ENCODE measurements around the gene SH2D2A. TPM values are rescaled to one million over a fixed set of nuclear protein-coding genes. Genes with fewer than 3 reads are reported as not detected.

SH2D2A gene
- total and polyA plus RNA-seq, 2 experiments from 2014 or later = 0.43 TPM; not detected in 1

- DNase-seq = no peak
- 77 to 78% methylated on average over 5 of the region's 5 CpGs for WGBS, 2 experiments (ENCODE audit: low coverage in 1 of 2, low lambda C conversion rate in 2 of 2, missing lambda C conversion rate in 2 of 2)
- no peak overlapping the region for H3K27ac ChIP-seq
- peaks cover 19% of the 10 kb centered on the region for H3K4me1 ChIP-seq (ENCODE audit: insufficient read depth)
- H2AFZ ChIP-seq = no peak overlapping the region
- no peak for TF ChIP-seq EZH2phosphoT487 (IDR thresholded peaks at IDR 0.05; ENCODE audit: insufficient read depth, low read depth)
- TF ChIP-seq EZH2 (IDR thresholded peaks at IDR 0.05; ENCODE audit: insufficient read depth, poor library complexity, severe bottlenecking) = no peak
- no peaks in the 10 kb centered on the region for H3K9me3 ChIP-seq (ENCODE audit: low read depth)
- H3F3A ChIP-seq (ENCODE audit: insufficient read depth) = peaks cover 9% of the 10 kb centered on the region; the same call in 1 of the 2 replicates
- H3K36me3 ChIP-seq (ENCODE audit: low read depth) = peaks cover 8% of the 10 kb centered on the region; the same call in 1 of the 2 replicates
- H3K79me2 ChIP-seq (ENCODE audit: insufficient read depth) = peaks cover 98% of the 10 kb centered on the region
- no peaks in the 10 kb centered on the region for H3K9me2 ChIP-seq (ENCODE audit: insufficient read depth)
- in situ Hi-C loops (cut with MboI) = no loop called here
- no peak overlapping the region for H3K9ac ChIP-seq
- no peak overlapping the region for H3K4me2 ChIP-seq (ENCODE audit: unreplicated experiment)
- peaks cover 16% of the 10 kb centered on the region for H4K20me1 ChIP-seq (ENCODE audit: insufficient read depth)
- H3K4me3 ChIP-seq = no peak overlapping the region
- no peaks in the 10 kb centered on the region for H3K27me3 ChIP-seq (replicated peaks; ENCODE audit: insufficient read depth)
Observed at GRCh38 chr1:156775799-156776198, 40.8 kb downstream of the SH2D2A start.

GRCh38 chr1:156773607-156774006 is 43.0 kb downstream of the SH2D2A start:
- Histone ChIP-seq H3K27ac (no peak overlapping the region), H2AFZ (no peak overlapping the region), H3K4me1 (ENCODE audit: insufficient read depth) (peaks cover 36% of the 10 kb centered on the region), H3K36me3 (ENCODE audit: low read depth) (peaks cover 13% of the 10 kb centered on the region; the same call in 1 of the 2 replicates), H3K9me2 (ENCODE audit: insufficient read depth) (no peaks in the 10 kb centered on the region), H3K4me2 (ENCODE audit: unreplicated experiment) (no peak overlapping the region), H4K20me1 (ENCODE audit: insufficient read depth) (peaks cover 16% of the 10 kb centered on the region), H3K27me3 (replicated peaks; ENCODE audit: insufficient read depth) (no peaks in the 10 kb centered on the region), H3K79me2 (ENCODE audit: insufficient read depth) (peaks cover 98% of the 10 kb centered on the region), H3K9ac (no peak overlapping the region), H3F3A (ENCODE audit: insufficient read depth) (peaks cover 9% of the 10 kb centered on the region; the same call in 1 of the 2 replicates), H3K4me3 (no peak overlapping the region), H3K9me3 (ENCODE audit: low read depth) (no peaks in the 10 kb centered on the region)
- in situ Hi-C loops (cut with MboI) = no loop called here
- peak; percentile 15 for DNase-seq
- no peak for TF ChIP-seq EZH2phosphoT487 (IDR thresholded peaks at IDR 0.05; ENCODE audit: insufficient read depth, low read depth)
- TF ChIP-seq EZH2 (IDR thresholded peaks at IDR 0.05; ENCODE audit: insufficient read depth, poor library complexity, severe bottlenecking) = no peak
- 83 to 92% methylated on average over 3 of the region's 3 CpGs for WGBS, 2 experiments (ENCODE audit: low coverage in 1 of 2, low lambda C conversion rate in 2 of 2, missing lambda C conversion rate in 2 of 2)

GRCh38 chr1:156772728-156773497 is 43.7 kb downstream of the SH2D2A start:
- peaks cover 9% of the 10 kb centered on the region; the same call in 1 of the 2 replicates for H3F3A ChIP-seq (ENCODE audit: insufficient read depth)
- no peak overlapping the region for H3K4me2 ChIP-seq (ENCODE audit: unreplicated experiment)
- no peak for TF ChIP-seq EZH2 (IDR thresholded peaks at IDR 0.05; ENCODE audit: insufficient read depth, poor library complexity, severe bottlenecking)
- H3K9me2 ChIP-seq (ENCODE audit: insufficient read depth) = no peaks in the 10 kb centered on the region
- no peak overlapping the region for H3K9ac ChIP-seq
- WGBS, 2 experiments (ENCODE audit: low coverage in 1 of 2, low lambda C conversion rate in 2 of 2, missing lambda C conversion rate in 2 of 2) = 58 to 59% methylated on average over 9 of the region's 9 CpGs
- peaks cover 98% of the 10 kb centered on the region for H3K79me2 ChIP-seq (ENCODE audit: insufficient read depth)
- no peak for DNase-seq
- H3K27ac ChIP-seq = no peak overlapping the region
- H3K36me3 ChIP-seq (ENCODE audit: low read depth) = peaks cover 13% of the 10 kb centered on the region; the same call in 1 of the 2 replicates
- H3K4me1 ChIP-seq (ENCODE audit: insufficient read depth) = peaks cover 36% of the 10 kb centered on the region
- no peak overlapping the region for H2AFZ ChIP-seq
- no peak overlapping the region for H3K4me3 ChIP-seq
- H4K20me1 ChIP-seq (ENCODE audit: insufficient read depth) = peaks cover 16% of the 10 kb centered on the region
- no peaks in the 10 kb centered on the region for H3K27me3 ChIP-seq (replicated peaks; ENCODE audit: insufficient read depth)
- in situ Hi-C loops (cut with MboI) = no loop called here
- H3K9me3 ChIP-seq (ENCODE audit: low read depth) = no peaks in the 10 kb centered on the region

GRCh38 chr1:156772222-156772621 is 44.4 kb downstream of the SH2D2A start:
- peaks cover 9% of the 10 kb centered on the region; the same call in 1 of the 2 replicates for H3F3A ChIP-seq (ENCODE audit: insufficient read depth)
- H3K36me3 ChIP-seq (ENCODE audit: low read depth) = peaks cover 13% of the 10 kb centered on the region; the same call in 1 of the 2 replicates
- H2AFZ ChIP-seq = no peak overlapping the region
- no peak for TF ChIP-seq EZH2 (IDR thresholded peaks at IDR 0.05; ENCODE audit: insufficient read depth, poor library complexity, severe bottlenecking)
- no peak for TF ChIP-seq EZH2phosphoT487 (IDR thresholded peaks at IDR 0.05; ENCODE audit: insufficient read depth, low read depth)
- peaks cover 97% of the 10 kb centered on the region for H3K79me2 ChIP-seq (ENCODE audit: insufficient read depth)
- H3K4me1 ChIP-seq (ENCODE audit: insufficient read depth) = peaks cover 31% of the 10 kb centered on the region
- no peak overlapping the region for H3K9ac ChIP-seq
- no peak overlapping the region for H3K4me2 ChIP-seq (ENCODE audit: unreplicated experiment)
- H3K4me3 ChIP-seq = no peak overlapping the region
- in situ Hi-C loops (cut with MboI) = no loop called here
- no peaks in the 10 kb centered on the region for H3K9me3 ChIP-seq (ENCODE audit: low read depth)
- peaks cover 10% of the 10 kb centered on the region for H4K20me1 ChIP-seq (ENCODE audit: insufficient read depth)
- no peak overlapping the region for H3K27ac ChIP-seq
- no peaks in the 10 kb centered on the region for H3K27me3 ChIP-seq (replicated peaks; ENCODE audit: insufficient read depth)
- 74 to 80% methylated on average over 3 of the region's 3 CpGs for WGBS, 2 experiments (ENCODE audit: low coverage in 1 of 2, low lambda C conversion rate in 2 of 2, missing lambda C conversion rate in 2 of 2)
- H3K9me2 ChIP-seq (ENCODE audit: insufficient read depth) = no peaks in the 10 kb centered on the region
- no peak for DNase-seq
